HG03520 (cell line): Measurements from ENCODE around the gene LRIG1.

Experiments
- ATAC-seq: cut with Tn5 transposase; IDR thresholded peaks from one replicate; pipeline ENCODE4 v1.9.1; 2021; ENCODE audit warnings: mild to moderate bottlenecking, moderate library complexity; ENCODE audit not compliant: unreplicated experiment

The LRIG1 gene

DNA sequence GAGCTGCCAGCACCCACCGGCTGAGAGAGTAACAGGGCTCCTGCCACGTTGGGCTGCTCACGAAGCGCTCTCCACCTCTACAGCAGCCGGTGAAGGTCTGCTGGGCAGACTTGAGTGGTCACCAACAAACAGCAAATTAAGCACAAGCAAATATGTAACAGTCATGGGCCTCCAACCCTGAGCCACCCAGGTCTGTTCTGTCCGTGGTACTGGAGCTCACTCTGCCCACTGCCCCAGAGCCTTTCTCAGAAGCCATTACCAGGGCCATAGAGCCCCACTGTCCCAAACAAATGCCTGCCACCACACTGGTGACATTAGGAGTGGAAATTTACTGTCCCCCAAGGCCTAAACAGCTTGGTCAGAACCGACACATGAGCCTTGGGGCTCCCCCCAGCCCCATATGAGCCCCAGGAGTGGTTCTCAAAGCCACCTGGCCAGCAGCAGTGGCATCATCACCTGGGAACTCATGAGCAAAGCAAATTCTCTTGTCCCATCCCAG is 56.6 kb downstream of the LRIG1 start:
- no peak for ATAC-seq

DNA sequence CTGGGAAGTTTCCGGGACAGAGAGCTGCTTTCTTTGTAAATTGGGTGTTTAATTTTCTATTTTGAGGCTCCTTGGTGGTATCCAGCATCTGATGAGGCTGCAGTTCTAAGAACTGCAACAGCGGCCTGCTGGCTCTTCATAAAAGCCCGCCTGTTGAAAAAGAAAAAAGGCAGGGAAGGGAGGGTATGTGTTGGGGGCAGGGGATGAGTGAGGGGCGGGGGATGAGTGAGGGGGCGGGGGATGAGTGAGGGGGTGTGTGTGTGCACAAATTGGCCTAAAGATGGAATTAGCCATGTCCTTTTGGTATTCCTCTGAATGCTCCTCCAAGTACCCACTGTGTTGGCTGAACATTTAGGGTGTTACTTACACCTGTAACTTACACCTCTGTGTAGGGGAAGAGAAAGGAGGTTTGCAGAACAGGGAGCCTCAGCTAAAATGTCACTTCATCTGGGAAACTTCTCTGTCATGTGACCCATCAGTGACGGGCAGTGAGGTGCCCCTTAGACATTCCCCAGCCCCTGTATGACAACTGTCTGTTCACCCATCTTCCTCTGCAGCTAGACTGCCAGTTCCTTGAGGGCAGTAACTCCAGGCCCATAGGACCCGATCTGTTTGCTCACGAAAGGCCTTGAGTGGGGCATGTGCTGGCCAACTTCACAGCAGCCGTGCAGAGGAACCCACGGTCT is 57.6 kb downstream of the LRIG1 start:
- ATAC-seq: no peak

DNA sequence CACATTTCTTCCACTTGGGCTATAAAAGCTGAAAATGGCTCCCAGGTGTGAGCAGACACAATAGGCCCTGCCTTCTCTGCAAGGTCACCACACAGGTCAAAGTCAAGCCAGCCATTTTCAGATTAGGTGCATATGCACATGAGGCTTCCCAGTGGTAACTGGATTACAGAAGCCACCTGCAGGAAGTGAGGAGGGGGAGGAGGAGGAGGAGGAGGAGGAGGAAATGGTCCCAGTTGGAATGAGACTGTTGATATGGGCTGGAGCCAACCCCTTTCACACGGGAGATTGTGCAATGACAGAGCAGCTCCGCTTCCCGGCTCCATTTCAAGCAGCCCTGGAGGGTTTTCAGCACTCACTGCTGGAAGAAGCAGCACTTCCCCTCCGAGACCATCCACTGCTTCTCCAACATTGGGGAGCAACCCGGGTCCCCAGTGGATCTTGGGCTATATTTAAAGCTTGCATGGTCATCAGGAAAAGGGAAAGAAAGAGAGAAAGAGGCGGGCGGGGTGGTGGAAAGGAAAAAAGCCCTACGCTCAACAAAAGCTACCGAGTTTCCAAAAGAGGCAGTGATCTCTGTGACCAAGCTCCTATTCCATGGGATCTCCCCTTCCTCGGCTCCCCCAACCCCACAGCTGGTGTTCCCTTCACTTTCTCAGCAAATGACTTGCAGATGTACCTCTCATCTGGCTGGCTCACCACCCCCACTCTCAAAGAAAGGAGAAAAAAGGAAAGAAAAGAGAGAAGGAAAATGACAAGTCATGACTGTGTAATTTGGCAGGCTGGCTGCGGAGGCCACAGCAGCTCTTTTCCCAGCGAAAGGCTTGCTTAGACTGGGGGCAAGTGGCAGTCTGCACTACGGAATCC is 58.3 kb downstream of the LRIG1 start:
- no peak for ATAC-seq

DNA sequence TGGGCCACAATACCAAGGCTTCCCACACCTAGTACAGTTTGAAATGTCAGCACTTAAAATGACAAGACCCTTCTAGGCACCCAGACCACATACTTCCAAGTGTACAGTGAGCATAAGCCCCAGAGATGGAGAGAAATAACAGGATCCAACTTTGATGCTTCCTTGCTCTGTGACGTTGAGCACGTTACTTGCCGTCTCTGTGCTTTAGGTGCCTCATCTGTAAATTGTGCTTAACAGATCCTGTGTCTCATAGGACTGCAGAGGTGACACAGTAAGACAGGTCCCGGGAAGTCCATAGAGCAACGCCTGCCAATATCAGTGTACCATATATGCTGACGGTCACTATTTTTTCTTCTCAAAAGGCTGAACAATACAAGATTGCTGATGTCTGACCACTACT is 59.1 kb downstream of the LRIG1 start:
- no peak for ATAC-seq

DNA sequence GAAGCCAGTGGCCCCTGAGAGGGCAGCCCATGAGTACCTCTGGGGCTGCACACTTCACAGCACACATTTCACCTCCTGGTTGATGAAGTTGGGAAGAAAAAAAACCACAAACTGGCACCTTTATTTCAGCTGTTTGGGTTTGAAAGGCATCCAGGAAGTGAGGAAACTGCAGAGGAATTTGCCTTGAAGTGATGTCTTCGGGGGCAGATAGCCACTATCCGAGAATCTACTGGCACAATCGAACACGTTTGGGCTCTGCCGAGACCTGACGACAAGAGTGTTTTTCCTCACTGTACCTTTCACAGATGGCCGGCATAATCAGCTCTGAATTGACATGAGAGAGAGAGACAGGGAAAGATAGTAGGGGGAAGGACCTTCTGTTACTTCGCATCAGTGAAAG is 59.7 kb downstream of the LRIG1 start:
- ATAC-seq: no peak

DNA sequence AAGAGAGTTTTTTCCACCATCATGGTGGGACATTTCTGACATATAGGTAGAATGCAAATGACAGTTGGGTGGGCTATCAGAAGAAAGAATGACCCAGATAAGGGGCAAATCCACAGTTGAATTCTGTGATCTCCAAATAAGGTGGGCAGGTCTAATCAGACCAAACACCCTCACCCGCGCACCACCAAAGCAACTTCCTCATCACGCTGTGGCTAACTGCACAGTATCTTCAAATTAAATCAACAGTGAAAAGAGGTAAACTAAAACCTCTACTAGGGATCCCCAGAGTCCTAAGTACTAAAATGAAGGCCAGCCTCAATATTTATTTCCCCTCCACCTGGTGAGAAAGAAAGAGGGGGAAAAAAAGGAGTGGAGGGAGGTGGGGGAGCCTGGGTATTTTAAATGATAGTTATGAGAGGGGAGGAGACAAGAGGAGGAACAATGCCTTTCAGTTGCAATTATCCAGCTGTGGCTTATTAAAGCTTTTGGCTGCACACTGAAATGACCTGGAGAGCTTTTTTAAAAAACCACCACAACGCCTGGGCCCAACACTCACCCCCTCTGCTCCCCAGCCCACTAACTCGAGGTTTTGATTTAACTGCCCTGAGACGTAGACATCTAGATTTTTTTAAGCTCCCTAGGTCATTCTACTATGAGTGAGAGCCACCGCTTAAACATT is 61.0 kb downstream of the LRIG1 start:
- peak; percentile 37 for ATAC-seq

DNA sequence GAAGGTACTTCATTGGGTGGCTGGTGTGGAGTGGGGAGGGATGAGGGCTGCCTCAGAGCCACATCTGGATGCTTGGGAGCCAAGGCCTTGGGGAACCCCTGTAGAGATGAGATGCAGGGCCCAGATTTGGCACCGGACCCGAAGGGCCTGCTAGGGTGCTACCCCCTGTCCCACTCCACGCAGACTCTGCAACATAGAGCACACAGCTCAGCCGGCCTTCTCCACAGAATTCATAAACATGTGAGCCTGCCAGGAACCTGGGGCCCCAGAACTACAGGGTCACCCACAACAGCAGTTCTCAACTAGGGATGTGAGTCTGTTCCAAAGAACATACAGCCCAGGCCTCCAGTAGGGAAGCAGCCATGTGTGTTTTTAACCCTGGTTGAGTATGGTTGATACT is 62.8 kb downstream of the LRIG1 start:
- no peak for ATAC-seq

DNA sequence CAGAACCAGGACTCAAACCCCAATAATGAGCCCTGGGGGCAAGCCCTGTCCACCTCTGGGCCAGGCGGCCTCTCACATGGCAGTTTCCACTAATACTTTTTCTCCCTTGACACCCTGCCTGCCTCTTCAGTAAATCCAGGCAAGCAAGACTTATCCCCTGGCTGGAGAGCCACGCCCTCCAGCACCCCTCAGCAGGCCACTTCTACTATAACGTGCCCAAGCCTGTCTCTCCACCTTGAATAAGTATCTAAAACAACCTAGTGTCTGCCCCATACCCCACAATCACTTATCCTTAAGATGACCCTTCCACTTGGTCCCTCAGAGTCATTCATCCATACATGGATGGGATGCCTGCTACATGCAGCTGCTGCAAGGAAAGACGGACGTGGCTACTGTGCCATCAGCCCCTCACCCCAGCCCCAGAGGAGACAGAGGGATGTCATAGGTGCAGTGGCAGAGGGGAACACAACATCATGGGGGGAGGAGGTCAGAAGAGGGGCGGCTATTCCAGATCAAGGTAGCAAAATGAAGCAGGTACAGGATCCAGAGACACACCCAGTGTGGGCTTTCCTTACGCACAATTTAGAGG is 63.4 kb downstream of the LRIG1 start:
- no peak for ATAC-seq

DNA sequence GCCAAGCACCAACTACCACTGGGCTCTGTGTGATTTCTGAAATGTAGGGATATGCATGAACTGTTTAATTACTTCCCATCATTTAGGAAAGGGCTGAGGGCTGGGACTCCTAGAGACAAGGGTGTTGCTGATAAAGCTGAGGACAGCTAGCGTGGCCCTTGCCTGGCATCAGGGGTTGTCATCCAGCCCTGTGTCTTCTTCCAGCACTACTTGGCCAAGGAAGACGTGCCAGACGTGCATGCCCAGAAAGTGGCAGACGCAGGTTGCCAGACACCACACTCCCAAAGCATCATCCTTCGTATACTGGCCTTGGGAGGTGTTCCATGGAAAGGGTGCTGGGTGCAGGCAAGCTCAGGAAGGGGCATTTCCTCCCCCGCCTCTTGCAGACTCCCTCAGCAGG is 64.8 kb downstream of the LRIG1 start:
- ATAC-seq: no peak

DNA sequence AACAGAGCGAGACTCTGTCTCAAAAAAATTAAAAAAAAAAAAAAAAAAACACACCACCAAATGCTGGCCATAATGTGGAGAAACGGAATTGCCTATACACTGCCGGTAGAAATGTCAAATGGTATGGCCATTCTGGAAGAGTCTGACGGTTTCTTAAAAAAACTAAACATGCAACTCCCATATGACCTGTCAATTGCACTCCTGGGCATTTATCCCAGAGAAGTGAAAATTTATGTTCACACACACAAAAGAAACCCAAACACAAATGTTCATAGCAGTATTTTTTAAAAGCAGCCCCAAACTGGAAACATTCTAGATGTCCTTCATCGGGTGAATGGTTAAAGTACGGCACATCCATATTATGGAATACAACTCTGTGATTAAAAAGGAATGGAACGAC is 66.1 kb downstream of the LRIG1 start:
- ATAC-seq: no peak

DNA sequence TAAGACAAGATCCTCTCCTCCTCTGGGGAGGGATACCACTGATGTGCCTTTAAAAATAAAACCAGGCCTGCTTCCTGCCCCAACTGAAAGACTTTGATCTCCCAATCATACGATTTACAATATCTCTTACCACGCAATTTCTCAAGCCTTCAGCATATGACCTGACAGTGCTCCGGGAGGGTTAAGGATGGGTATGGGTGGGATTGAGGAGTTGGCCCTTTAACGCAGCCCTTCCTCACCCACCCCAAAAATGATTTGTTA is 67.4 kb downstream of the LRIG1 start:
- no peak for ATAC-seq

DNA sequence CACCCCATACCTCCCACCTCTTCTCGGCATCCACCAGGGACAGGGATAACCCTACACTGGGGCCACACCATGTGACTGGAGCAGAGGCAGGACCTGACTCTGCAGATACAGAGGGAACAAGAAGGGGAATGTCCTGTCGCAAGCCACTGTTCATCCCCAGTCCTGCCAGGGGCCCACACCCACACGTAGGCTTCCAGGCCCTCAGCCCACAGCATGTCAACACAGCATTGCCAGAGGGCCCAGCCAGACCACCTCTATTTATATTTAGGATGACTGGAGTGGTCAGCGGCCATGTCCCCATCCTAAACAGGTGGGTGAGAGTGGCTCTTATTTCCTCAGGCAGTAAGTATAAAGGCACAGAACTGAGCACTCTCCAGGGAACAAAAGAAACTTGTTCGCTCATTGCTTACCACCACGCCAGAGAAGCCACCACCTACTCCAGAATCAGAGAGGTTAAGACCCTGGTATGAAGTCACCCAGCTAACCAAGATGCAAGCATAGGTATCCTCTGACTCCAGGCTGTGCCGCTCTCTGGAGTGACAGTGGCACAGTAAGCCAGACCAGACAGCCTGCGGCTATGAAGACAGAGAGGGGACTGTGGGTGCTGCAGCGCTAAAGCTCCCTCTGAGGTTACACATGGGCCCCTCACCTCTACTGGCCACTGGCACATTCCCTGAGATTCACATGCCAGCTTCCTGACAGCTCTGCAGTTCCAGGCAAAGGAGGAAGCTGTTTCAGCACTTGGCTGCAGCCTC is 67.9 kb downstream of the LRIG1 start:
- ATAC-seq: no peak

DNA sequence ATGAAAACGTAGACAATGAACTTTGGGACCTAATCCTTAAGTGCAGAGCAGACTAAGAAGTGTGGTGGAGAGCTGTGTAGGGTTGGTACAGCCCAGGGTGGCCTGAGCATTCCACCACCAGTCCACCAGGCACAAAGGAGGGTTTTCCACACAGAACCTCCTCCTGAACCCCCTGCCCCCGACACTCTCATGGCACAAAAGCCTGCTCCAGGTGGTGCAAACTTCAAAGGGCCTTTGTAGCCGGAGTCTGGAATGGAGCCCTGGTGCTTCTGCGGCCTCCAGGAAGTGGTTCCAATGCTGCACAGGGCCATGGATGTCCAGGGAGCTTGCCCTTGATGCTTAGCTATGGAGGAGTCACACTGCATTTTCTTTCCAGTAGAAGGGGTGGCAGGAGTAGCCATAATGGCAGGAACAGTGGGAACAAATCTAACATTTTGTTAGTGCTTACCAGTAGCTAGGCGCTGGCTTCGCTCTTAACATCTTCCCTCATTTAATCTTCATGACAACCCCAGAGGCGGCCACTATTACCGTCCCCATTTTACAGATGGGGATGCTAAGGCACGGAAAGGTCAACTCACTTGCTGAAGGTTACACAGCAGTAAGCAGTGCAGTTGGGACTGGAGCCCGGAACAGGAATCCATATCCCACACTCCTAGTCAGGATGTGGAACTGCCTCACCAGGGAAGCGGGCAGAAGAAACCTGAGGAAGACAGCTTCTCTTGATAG is 68.6 kb downstream of the LRIG1 start:
- no peak for ATAC-seq

DNA sequence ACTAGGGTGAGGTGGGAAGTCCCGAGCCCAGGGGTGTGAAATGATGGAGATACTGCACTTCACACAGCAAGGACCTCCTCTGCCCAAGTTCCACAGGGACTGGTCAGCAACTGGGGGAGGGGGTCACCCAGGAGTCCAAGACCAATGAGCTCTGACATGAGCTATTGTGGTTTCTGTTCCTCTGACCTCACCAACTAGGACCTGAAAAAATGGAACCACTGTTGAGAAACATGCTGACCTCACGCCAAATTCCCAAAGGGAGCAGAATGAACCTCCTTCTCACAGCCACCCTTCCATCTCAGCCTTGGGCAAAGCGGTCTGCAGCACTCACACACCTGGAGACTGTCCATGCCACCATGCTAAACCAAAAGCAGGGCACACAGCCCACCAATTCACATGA is 69.3 kb downstream of the LRIG1 start:
- no peak for ATAC-seq

DNA sequence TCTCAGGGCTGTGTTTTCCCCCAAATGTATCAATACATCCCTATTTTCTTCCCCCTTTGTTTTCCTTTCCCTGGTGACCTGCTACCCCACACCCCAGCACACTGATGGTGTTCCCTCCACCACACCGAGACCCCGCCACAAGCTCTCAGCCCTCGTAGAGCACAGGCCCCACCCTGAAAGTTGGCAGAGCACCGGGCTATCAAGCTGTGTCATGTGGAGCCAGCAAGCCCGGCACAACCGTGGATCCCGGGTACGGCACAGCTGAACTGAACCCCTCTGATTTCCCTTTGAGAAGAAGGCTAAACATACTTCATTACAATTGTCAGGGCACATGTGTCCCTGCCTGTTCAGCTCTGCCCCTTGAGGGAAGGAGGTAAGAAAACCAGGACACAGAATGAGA is 69.9 kb downstream of the LRIG1 start:
- ATAC-seq: no peak

DNA sequence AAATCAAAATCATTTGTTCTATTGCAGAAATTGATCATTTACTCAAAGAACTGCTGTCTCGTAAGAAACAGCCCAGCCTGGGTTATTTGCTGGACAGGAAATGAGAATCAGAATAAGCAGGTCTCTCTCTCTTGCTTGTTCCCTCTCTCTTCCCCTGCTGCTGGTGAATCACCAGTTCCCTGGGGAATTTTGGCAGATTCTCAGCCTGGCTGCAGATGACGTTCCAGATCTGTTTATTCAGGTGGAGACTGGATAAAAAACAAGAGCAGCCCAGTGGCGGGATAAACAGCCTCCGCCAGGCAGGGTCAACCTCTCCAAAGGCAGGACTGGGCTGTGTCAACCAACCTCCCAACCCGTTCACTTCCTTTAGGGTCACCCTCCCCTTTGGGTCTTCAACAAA is 72.1 kb downstream of the LRIG1 start:
- no peak for ATAC-seq

DNA sequence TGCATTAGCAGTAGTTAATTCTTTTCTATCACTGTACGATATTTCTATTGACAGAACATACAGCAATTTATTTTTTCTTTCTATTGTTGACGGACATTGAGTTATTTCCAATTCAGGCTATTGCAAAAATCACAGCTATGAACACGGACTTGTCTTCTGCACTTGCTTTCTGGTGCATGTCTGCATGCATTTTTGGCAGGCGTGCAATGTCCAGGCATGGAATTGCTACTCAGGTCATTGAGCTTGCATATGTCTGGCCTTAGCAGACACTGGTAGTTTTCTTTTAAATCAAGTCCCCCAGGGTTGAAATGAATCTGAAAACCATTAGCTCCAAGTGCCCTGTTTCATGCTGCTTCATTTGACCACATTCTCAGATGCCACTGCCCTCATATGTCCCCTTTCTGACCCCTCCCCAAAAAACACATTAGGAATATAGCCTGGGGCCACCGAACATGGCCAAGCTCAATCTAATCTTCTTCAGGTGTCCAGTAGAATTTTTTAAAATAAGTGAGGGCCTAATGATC is 72.8 kb downstream of the LRIG1 start:
- ATAC-seq: no peak

DNA sequence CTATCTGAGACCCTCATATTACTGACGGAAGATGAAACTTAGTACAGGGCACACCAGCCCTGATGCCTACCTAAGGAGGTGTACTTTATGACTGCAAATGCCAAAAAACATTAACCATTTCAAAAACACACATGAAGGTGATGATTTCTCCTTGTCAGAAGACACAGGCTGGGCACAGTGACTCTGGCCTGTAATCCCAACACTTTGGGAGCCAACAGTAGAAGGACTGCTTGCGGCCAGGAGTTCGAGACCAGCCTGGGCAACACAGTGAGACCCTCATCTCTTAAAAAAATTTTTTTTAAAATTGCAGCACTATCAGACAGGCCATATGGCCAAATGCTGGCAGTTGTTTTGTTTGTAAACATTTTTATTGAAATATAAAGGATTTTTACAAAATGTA is 73.5 kb downstream of the LRIG1 start:
- ATAC-seq: no peak

DNA sequence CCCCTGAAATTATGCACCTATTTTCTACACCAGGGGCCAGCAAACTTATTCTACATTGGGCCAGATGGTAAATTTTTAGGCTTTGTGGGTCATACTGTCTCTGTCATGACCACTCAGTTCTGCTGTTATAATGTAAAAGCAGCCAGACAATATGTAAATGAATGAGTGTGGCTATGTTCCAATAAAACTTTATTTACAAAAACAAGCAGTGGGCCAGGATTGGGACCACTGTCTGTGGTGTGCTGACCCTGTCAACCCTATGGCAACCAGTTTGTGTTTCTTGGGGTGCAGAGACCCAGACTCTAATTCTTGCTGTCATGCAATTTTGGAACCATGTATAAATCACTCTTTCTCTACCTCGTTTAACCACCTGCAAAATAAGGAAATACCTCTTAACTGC is 74.7 kb downstream of the LRIG1 start:
- no peak for ATAC-seq

DNA sequence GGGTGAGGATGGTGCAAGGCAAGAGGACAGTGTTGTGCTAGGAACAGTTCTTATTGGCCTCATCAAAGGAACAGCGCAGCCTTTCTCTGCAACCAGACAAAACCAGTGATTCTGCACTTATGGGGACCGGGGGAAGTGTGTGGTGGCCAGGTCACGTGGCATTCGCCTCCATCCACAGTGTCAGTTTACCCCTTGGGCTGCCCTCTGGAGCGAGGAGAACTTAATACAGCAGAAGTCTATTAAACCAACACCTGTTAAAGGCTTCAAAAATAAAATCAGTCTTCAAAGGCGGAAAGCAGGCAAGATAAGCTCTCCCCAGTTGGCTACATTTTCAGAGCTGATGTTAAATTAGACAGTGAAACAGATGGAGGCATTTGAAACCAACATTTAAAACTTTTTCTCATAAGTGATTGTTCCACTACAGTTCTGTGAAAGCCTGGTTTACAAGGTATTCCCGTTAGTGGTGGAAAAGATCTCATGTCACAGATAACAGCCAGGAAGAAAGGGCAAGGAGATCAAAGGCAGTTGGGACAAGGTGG is 75.2 kb downstream of the LRIG1 start:
- no peak for ATAC-seq
